Glutamatergic neuron (in vitro differentiated cells): ENCODE measurements around the gene RPRD1A. TPM values are rescaled to one million over a fixed set of nuclear protein-coding genes. Genes with fewer than 3 reads are reported as not detected.

ENCODE experiments used
- DNase-seq: peaks from one replicate; pipeline ENCODE4 v3.0.0; 2022
- H3K27ac Mint-ChIP-seq: one replicate; pipeline ENCODE4 v1.8.0; 2020; ENCODE audit warnings: mild to moderate bottlenecking, mixed read lengths, inconsistent platforms; ENCODE audit not compliant: unreplicated experiment
- H3K27me3 Mint-ChIP-seq: one replicate; pipeline ENCODE4 v1.8.0; 2020; ENCODE audit warnings: mild to moderate bottlenecking, moderate library complexity, mixed read lengths, inconsistent platforms; ENCODE audit not compliant: unreplicated experiment
- H3K36me3 Mint-ChIP-seq: one replicate; pipeline ENCODE4 v1.8.0; 2020; ENCODE audit warnings: mild to moderate bottlenecking, mixed read lengths, inconsistent platforms; ENCODE audit not compliant: unreplicated experiment
- H3K4me1 Mint-ChIP-seq: one replicate; pipeline ENCODE4 v1.8.0; 2020; ENCODE audit warnings: mild to moderate bottlenecking, low read depth, mixed read lengths, inconsistent platforms; ENCODE audit not compliant: unreplicated experiment
- H3K4me3 Mint-ChIP-seq: one replicate; pipeline ENCODE4 v1.8.0; 2020; ENCODE audit warnings: mild to moderate bottlenecking, mixed read lengths, inconsistent platforms; ENCODE audit not compliant: unreplicated experiment
- H3K9me3 Mint-ChIP-seq: one replicate; pipeline ENCODE4 v1.8.0; 2020; ENCODE audit warnings: mild to moderate bottlenecking, moderate library complexity, mixed read lengths, inconsistent platforms; ENCODE audit not compliant: unreplicated experiment
- total RNA-seq: library from RNA; stranded (reverse); fragmentation: NEBNext Ultra II Directional; extraction: Animal tissue kit (Norgen Biotek cat#: 25700); gene quantifications from one replicate; pipeline ENCODE4 v1.2.1, GENCODE V29; 2021; ENCODE audit not compliant: unreplicated experiment
- TF ChIP-seq, protein P1 (sequence below): fragments of 200-600 bp; sonication (generic); IDR thresholded peaks from one replicate; pipeline ENCODE4 v1.5.0; 2021; ENCODE audit not compliant: partially characterized antibody, unreplicated experiment

The RPRD1A gene
- total RNA-seq, 1 donor from 2014 or later: 68.8 TPM

DNA sequence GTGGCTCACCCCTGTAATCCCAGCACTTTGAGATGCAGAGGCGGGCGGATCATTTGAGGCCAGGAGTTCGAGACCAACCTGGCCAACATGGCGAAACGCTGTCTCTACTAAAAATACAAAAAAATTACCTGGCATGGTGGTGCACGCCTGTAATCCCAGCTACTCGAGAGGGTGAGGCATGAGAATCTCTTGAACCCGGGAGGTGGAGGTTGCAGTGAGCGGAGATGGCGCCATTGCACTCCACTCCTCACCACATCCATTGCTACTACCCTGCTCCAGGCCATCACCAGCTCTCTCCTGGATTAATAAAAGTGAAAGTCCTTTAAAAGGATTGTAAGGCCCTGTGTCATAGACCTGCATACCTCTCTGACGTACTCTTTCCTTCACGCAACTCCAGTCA lies 93.7 kb downstream of the RPRD1A start:
- Mint-ChIP-seq H3K9me3 (peaks cover 14% of the 10 kb centered on the region), H3K4me1 (peaks cover 11% of the 10 kb centered on the region), H3K27me3 (peaks cover 8% of the 10 kb centered on the region), H3K36me3 (peaks cover 3% of the 10 kb centered on the region), H3K27ac (peak overlapping the region; percentile 90), H3K4me3 (peak overlapping the region; percentile 94)
- no peak for DNase-seq
- TF ChIP-seq, protein P1, sequence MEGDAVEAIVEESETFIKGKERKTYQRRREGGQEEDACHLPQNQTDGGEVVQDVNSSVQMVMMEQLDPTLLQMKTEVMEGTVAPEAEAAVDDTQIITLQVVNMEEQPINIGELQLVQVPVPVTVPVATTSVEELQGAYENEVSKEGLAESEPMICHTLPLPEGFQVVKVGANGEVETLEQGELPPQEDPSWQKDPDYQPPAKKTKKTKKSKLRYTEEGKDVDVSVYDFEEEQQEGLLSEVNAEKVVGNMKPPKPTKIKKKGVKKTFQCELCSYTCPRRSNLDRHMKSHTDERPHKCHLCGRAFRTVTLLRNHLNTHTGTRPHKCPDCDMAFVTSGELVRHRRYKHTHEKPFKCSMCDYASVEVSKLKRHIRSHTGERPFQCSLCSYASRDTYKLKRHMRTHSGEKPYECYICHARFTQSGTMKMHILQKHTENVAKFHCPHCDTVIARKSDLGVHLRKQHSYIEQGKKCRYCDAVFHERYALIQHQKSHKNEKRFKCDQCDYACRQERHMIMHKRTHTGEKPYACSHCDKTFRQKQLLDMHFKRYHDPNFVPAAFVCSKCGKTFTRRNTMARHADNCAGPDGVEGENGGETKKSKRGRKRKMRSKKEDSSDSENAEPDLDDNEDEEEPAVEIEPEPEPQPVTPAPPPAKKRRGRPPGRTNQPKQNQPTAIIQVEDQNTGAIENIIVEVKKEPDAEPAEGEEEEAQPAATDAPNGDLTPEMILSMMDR: no peak

DNA sequence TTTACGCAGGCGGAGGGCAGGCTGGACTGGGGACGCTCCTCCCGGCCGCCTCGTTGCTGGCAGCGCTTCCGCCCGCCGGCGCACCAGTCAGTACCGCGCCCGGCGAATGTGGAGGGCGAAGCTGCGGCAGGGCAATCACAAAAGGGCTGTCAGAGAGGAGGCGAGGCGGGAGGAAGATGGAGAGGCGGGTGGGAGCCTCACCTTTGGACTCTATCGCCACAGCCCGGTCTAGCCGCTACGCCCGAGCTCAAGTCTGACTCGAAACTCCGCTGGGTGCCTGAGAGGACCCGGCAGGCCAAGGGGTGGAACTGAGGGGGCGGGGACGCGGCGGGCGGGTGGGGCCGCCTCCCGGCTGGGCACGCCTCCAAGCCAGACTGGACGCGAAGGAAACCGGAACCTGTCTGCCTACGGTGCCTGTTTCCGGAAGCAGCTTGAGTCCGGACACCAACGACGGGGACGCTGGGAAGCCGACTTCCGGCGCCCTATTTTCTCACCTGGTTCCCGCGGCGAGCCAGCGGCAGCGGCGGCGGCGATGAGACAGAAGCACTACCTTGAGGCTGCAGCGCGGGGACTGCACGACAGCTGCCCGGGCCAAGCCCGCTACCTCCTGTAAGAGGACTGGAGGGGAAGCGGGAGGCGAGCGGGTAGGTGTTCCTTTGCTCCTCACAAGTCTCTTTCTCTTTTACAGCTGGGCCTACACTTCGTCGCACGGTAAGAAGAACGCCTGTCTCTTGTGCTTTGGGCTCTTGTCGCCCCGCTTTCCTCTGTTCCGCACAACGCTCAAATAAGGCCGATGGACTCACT lies 95.0 kb downstream of the RPRD1A start, which contains the start of gene RMP24:
RMP24 (plus strand) TSS at position 483 of the 804 bp plus-strand sequence.
- TF ChIP-seq, protein P1: no peak

DNA sequence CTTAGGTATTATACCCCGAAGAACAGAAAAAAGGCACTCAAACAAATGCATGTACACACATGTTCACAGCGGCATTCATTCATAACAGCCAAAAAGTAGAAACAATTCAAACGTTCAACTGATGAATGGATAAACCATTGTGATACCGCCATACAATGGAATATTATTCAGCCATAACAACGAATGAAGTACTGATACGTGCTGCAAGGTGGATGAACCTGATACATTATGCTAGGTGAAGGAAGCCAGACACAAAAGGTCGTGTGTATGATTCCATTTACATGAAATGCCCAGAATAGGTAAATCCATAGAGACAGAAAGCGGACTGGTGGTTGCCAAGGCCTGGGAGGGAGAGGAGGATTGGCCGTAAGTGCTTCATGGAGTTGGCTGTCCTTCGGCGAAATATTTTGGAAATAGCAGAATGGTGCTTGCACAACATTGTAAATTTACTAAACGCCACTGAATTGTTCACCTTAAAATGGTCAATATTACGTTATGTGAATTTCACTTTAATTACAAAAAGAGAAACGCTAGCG lies 95.6 kb downstream of the RPRD1A start:
- TF ChIP-seq, protein P1: no peak
- no peak for DNase-seq
- H3K27me3 Mint-ChIP-seq: peaks cover 6% of the 10 kb centered on the region
- H3K36me3 Mint-ChIP-seq: peaks cover 4% of the 10 kb centered on the region
- peak overlapping the region; percentile 91 for H3K27ac Mint-ChIP-seq
- H3K9me3 Mint-ChIP-seq: peaks cover 14% of the 10 kb centered on the region
- peak overlapping the region; percentile 94 for H3K4me3 Mint-ChIP-seq
- peaks cover 11% of the 10 kb centered on the region for H3K4me1 Mint-ChIP-seq

More for the DNA sequence above, 95.0 kb downstream of the RPRD1A start, which contains the start of gene RMP24:
- Mint-ChIP-seq H3K4me3 (peak within 1 kb of the TSS; percentile 94), H3K4me1 (peaks cover 11% of the 10 kb centered on the region), H3K9me3 (peaks cover 14% of the 10 kb centered on the region), H3K27ac (peak within 1 kb of the TSS; percentile 91), H3K36me3 (peaks cover 3% of the 10 kb centered on the region), H3K27me3 (peaks cover 6% of the 10 kb centered on the region)
- DNase-seq: peak; percentile 94

DNA sequence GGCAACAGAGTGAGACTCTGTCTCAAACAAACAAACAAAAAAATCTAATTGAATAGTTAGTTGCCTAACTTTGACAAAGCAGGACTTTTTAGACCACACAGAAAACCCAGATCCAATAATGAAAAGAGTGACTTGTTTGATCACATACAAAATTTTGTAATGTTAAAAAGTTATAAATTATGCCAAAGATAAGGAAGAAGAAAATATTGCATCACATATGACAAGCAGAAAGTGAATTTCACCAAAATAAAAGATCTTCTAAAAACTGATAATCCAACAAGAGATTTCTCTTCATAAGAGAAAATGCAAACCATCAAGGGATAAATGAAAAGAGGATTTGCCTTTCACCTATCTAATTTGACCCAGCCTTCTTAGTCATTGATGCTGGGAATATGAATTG lies 97.7 kb downstream of the RPRD1A start:
- Mint-ChIP-seq H3K36me3 (peaks cover 4% of the 10 kb centered on the region), H3K27me3 (peaks cover 6% of the 10 kb centered on the region)

More for the DNA sequence above, 97.7 kb downstream of the RPRD1A start:
- peaks cover 11% of the 10 kb centered on the region for H3K4me1 Mint-ChIP-seq
- H3K4me3 Mint-ChIP-seq: no peak overlapping the region
- peaks cover 19% of the 10 kb centered on the region for H3K9me3 Mint-ChIP-seq
- no peak for DNase-seq
- H3K27ac Mint-ChIP-seq: no peak overlapping the region
- TF ChIP-seq, protein P1: no peak
